AG09309 (cell line): Measurements from ENCODE around the gene KISS1R.
"Not testable (repeated sequence)": the region's sequence is repeated elsewhere in the genome, so short reads cannot be mapped to it uniquely, and the experiment has no call there.

Experiments used
- DNase-seq: peaks from one replicate; pipeline ENCODE4 v3.0.0-alpha.2; 2010; ENCODE audit warnings: low read depth
- H3K4me3 ChIP-seq: 2 replicates; pipeline ENCODE4 v1.5.1; 2011; ENCODE audit warnings: mild to moderate bottlenecking, low read depth, low read length, moderate library complexity; ENCODE audit not compliant: control insufficient read depth
- CTCF ChIP-seq: IDR thresholded peaks from 2 replicates; pipeline ENCODE4 v1.5.1; 2011; ENCODE audit warnings: mild to moderate bottlenecking, low read depth, low read length, inconsistent platforms; ENCODE audit not compliant: insufficient read depth, control insufficient read depth; ENCODE audit errors: missing control alignments

Gene KISS1R

DNA sequence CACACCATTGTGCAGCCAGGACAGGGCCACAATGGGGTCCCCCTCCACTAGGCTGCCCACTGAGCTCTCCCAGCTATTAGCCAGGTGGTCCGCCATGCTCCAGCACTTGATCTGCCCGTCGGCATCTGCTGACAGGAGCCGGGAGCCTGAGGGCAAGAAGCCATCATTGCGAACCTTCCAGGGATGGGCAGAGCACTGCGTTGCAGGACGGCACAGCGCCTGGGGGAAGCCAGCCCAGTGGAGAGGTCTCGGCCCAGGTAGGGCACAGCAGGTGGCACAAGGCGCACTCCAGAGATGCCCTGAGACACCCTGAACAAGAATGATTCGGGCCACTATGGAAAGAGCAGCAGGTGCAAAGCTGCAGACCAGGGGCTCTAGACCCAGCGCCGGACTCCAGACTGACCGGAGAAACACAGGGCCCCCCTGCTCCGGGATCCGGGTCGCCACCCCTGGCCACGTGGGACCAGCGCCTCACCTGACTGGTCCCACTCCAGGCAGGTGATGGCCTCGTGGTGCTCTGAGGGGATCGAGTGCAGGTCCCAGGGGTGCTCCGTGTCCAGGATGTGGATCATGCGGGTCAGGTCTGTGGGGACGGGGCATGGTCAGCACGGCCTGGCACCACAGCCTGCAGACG lies 27.4 kb upstream of the KISS1R start:
- no peak overlapping the region for H3K4me3 ChIP-seq
- DNase-seq, result no peak
- no peak for TF ChIP-seq CTCF

DNA sequence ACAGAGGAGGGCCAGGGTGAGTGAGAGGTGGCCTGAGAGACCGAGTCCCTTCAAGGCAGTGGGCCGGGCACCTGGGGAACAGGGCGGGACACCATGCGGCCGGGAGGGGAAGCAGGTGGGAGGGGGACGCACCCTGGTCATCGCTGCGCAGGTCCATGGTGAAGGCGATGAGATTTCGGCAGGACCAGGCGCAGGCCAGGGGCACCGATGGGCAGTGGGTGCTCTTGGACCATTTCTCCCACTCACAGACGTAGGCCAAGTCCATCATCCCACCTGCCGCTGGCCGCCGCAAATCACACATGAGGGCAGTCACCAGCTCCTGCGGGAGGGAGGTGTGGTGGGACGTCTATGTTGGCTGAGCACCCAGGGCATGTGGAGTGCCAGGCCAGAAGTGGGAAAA lies 26.3 kb upstream of the KISS1R start:
- no peak for TF ChIP-seq CTCF
- no peak for DNase-seq
- H3K4me3 ChIP-seq, result no peak overlapping the region

GRCh38 chr19:891421-892200 lies 25.5 kb upstream of the KISS1R start:
- peak overlapping the region; percentile 93 for H3K4me3 ChIP-seq
- DNase-seq, result not testable (repeated sequence)

DNA sequence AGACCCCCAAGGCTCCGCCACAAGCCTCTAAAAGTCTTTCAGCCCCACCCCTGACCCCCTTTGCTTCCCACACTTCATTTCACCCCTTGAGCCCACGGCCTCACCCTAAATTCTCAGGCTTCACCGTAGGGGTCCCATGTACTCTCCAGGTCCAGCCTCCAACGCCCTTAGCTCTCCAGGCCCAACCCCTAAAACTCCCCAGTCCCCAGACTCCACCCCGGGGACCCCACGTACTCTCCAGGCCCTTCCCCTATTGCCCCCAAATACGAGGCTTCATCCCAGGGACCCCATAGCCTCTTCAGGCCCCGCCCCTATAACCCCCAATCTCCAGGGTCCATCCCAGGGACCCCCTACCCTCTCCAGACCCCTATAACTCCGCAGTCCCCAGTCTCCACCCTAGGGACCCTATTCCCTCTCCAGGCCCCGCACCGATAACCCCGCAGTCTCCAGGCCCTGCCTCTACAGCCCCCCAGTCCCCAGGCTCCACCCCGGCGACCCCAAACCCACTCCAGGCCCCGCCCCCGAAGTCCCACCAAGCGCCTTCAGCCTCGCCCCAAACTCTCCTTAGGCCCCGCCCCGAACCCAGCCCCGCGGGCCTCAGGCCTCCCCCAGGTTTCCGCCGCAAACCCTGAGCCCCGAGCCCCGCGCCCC lies 24.8 kb upstream of the KISS1R start:
- no peak for TF ChIP-seq CTCF
- H3K4me3 ChIP-seq, result peak overlapping the region; percentile 93
- no peak for DNase-seq

GRCh38 chr19:892894-893689 lies 24.0 kb upstream of the KISS1R start, which contains the start of the genes MED16 and RNU6-9:
MED16 (minus strand) TSS chr19:893187; CDS start chr19:891131, 2,056 bp downstream.
RNU6-9 (plus strand) TSS chr19:893484.
- peak within 1 kb of the TSS; percentile 93 for H3K4me3 ChIP-seq
- peak; percentile 73 for DNase-seq
- TF ChIP-seq CTCF, result no peak

GRCh38 chr19:896434-896833 lies 20.7 kb upstream of the KISS1R start:
- no peak for DNase-seq
- TF ChIP-seq CTCF, result no peak
- H3K4me3 ChIP-seq, result no peak overlapping the region
